HG03280 (cell line): Measurements from ENCODE around the gene KIFC3.
"Not testable (repeated sequence)": the region's sequence is repeated elsewhere in the genome, so short reads cannot be mapped to it uniquely, and the experiment has no call there.

Experiments
- ATAC-seq: cut with Tn5 transposase; IDR thresholded peaks from one replicate; pipeline ENCODE4 v1.9.1; 2021; ENCODE audit warnings: mild to moderate bottlenecking, moderate library complexity; ENCODE audit not compliant: unreplicated experiment

Gene KIFC3

DNA sequence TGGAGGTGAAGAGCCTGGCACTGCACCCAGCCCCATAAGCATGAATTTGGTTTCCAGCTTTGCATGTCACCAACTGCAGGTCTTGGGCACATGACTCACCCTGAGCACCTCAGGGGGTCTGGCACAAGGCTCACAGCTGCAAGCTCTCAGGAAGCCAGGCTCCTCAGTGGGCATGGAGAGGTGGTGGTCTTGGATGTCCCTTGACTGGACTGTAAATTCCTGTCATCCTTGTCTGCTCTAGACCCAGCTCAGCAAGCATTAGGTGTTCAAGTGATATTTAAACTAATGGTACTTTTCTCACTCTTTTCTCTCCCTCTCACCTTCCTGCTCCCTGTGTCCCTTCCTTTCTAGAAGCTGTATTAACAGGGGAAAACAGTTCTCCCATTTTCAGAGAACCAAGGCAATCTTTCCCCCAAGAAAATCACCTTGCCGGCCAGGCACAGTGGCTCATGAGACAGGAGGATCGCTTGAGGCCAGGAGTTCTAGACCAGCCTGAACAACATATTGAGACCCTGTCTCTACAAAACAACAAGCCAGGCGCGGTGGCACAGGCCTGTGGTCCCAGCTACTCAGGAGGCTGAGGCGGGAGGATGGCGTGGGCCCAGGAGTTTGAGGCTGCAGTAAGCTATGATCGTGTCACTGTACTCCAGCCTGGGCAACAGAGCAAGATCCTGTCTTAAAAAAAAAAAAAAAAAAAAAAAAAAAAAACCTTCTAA lies 5.1 kb upstream of the KIFC3 start:
- ATAC-seq, result no peak

DNA sequence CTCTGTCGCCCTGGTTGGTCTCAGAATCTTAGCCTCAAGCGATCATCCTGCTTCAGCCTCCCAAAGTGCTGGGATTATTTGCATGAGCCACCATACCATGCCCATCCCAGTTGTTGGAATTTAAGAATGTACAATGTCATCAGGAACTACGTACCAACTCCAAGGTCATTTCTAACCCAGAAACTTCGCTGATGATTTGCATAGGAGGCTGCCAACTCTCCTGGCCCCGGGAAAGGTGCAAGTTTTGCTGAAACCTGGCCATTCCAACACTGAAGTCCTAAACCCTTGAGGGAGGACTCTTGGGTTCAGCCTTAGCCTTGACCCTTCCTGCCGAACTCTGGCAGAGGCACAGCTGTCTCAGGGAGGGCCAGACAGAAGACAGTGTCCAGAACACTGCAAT lies 2.9 kb upstream of the KIFC3 start:
- ATAC-seq, result no peak

DNA sequence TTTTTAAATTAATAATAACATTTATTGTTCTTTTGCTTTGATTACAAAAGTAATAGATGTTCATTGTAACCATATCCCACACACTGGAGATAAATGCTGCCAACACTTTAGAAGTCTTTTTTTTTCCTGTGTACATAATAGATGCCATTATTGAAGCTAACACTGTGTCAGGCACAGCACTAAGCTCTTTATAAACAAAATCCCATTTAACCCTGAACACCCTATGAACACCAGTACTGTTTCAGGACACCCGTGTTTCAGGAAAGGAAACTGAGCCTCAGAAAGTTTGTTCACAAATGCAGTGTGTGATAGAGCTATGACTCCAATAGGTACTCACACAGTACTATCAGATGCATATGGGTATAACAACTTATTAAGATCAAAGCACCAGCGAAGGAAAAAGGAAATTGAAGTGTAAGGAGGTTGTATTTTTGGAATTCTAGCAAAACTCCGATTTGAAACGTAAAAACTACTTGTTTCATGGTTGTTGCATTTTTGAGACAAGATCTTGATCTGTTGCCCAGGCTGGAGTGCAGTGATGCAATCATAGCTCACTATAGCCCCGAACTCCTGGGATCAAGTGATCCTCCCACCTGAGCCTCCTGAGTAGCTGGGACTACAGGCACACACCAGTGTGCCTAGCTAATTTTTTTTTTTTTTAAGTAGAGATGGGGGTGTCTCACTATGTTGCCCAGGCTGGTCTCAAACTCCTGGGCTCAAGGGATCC lies 2.0 kb upstream of the KIFC3 start:
- ATAC-seq, result no peak

DNA sequence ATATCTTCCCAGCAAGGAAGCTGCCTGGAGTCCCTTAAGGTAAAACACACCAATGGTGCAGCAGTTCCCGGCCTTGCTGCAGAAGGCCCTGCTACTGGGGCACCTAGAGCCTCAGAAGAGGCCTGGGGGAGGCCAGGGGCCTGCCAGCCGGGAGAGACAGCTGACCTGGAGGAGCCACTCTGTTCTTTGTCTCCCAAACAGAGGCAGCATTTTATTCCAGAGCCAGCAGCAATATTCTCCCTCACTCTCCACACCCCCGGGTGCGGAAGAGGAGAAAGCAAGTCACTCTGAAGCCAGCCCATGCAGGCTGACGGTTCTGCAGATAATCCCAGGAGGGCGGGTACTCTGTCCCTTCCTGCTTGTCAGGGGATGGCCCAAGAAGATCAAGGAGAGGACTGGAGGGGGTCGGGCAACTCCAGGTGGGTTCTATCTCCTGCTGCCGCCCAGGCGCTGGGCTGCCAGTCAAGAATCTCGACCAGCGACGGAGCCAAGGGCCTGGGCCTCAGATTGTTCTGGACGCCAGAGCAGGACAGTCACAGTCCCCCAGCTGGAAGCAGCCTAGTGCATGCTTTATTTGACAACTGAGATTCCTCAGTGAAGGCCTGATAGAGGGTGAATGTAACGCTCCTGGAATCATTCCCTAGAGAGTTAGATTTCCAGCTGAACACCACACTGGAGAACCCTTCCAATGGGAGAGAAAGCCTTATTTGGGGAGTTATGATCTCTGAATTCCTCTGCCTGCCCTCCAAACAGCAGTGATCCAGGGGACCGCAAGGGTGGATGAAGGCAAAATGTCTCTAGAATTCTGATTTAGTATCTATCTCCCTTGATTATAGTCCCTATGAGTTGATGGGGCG lies 1.1 kb upstream of the KIFC3 start:
- ATAC-seq, result no peak

DNA sequence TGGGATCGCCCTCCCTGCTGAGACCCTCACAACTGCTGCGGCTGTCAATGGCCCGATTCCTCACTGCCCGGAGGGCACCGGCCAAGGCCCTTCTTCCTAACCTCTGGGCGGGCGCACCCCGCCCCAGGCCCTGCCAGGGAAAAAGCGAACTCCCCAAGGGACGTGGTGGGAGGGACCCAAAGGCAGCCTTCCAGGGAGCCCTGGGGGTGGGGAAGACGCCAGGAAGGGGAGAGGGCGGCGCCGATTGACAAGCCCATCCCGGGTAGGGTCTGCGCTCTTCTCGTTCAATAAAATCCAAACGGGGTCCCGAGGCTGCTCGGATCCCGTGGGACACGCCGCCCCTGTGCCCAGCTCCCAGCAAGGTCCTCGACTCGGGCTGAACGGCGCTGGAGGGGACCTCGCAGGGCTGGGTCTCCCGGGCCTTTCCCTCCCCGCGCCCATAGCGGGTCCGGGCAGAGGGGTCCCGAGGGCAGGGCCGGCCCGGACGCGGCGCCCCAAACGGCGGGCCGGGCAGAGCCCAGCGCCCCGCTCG lies 416 bp downstream of the KIFC3 start:
- no peak for ATAC-seq

DNA sequence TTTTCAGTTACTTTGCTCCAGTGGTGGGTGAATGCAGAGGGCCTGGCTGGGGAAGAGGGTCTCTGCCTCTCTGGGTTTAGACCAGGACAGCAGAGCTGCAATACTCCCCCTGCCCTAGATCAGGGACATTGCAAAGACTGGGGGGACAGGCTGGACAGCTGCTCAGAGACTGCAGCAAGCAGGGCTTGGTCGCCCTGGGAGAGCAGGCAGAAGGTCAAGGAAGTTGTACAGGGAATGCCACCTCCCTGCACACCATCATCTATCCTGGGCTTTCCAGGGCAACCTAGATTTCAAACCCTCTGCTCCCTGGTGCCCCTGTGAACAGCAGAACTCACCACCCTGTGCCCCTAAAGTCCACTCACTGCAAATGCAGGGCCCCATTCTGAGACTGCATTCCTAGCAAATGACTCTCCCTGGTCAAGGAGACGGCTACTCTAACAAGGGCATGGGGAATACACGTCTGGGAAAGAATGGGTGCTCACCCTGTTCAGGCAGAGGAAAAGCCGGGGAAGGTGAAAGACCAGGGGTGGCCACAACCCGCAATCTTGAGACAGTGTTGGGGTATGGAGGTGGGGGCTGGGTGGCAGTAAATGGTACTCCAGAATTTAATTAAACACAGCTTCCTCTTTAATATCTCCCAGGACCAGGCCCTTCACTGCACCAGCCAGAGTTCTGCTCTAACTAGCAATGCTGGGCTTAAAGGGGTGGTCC lies 1.0 kb downstream of the KIFC3 start:
- ATAC-seq, result no peak

DNA sequence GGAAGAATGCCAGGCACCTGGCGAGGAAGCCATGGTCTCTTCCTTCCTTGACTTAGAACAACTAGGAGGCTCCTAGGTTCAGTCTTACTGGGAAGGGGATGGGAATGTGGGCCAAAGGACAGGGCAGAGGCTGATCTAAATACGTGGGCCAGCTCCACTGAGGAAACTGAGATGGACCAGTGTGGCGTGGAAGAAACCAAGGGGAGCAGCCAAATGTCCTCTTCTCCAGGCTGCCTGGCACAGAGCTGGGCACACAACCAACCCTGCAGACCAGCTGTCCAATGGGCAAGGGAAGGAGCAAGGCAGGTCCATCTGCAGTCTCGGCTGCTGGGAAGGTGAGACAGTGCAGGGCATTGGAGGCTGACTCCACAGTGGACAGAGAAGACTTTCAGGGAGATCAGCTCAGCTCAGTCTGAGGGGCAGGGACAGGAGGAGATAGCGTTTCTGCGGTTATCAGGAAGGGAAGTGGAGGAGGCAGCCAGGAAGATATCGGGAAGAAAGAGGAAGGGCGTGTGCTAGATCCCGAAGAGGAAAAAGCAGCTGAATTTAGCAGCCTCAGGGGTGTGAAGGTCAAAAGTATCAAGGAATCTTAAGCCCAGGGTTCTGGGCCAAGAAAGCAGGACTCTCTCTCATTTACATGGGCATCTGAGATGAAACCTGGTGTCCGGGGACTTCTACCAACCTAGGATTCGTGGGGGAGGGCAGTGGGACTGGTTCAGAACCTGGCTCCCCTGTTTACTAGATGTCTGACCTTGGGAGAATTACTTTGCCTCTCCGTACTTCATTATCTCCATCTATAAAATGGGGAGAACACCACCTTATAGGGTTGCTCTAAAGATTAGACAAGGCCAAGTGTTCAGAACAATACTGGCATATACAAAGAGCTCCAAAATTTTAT lies 1.8 kb downstream of the KIFC3 start:
- no peak for ATAC-seq

DNA sequence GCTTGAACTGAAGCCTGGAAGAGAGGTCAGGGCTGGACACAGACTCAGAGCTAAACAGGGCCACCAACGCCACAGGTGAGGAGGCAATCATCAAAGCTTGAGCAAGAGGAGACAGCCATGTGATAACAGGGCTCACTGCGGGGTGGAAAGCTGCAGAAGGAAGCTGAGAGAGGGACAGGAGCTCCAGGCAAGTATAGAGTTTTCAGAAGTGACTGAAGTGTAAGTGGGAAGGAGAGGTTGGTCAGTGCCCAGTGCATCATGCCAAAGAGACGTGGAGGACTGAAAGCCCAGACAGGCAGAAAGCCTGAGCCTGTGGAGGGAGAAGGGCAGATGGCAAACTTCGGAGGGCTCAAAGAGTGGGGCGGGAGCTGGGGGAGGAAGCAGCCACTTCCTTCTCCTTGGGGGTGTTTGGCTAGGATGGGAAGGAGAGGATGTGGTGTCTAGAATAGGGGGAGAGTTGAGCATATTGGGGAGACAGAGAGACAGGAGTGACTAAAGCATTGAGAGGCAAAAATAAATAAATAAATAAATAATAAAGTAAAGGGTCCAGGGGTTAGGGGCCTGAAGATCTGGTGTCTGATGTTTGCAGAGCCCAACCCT lies 2.6 kb downstream of the KIFC3 start:
- no peak for ATAC-seq

DNA sequence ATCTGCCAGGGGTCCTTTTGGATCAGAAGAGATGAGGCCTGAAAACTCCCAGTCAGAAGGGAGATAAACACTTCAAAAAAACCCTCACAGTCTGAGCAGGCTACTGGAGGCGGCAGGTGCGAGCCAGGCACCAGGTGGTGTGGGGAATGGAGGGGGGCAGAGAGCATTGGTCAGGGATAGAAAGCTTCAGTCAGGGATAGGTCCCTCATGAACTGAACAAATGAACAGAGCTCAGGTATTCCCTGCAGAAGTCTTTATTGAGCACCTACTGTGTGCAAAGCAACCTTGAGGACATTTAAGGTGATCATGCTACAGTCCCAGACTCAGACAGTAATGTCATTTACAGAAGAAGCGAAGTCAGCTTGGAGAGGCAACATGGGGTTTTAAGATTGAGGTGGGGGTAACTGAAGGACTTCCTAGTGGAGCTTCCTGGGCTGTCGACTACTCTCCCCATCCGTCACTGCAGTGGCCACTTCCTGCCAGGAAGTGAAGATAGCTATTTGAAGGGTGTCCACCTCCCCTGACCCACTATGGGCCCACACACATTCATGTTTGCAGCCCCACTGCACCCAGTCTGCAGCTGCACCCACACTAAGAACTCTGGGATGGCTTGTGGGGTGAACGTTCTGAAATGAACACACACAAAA lies 3.2 kb downstream of the KIFC3 start:
- ATAC-seq, result no peak

DNA sequence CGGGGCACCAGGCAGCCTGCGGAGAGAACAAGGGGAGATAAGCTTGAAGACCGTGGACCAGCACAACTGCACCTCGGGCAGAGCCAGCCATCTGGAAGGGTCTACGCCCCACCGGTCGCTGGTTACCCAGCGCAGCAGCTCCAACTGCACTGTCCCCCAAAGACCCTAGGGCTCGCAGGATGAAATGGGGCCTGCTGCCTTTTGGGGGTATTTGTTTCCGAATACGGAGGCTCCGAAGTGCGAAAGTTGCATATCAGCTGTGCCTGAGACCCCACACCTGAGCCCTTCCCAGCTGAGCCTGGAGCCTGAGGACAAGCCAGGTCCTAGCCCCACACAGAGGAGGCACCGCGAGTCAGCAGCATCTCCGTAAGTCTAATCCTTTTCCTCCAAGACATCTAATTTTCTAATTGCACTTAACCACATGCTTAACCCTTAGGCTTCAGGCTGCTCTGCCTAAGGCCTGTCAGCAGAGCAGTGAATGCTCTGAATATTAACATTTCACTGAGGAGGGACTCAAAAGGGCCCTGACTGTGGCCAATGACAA lies 4.0 kb downstream of the KIFC3 start:
- no peak for ATAC-seq

DNA sequence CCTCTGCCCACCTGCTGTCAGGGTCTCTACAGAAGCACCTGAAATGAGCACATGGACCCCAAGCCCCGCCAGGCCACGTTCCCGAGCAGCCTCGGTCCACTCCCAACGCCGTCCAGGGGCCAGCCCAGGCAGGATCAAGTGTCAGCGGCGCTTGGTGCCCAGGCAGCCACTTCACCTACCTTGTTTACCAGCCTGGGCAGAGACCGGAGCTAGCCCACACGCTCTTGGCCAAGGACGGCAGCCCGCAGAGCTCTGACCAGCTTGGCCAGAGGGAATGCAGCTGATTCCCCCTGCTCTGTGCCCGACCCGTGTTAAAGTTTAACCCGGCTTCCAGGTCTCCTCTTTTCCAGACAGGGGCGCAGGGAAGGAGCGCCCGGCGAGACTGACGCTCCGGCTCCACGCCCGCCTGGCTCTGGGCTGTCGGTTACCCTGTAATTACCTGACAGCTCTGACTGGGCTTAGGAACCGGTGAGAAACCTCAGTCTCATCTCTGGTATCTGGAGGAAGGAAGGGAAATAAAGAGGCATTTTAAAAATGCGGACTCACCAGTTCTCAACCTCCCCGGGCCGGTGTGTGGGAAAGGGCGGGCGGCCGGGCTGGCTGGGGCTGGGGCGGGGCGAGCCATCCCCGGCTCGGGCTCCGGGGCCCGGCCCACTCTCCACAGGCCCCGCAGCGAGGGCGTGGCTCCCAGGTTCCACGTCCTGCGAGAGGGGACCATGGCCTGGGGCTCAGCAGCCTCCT lies 4.6 kb downstream of the KIFC3 start:
- ATAC-seq, result no peak

DNA sequence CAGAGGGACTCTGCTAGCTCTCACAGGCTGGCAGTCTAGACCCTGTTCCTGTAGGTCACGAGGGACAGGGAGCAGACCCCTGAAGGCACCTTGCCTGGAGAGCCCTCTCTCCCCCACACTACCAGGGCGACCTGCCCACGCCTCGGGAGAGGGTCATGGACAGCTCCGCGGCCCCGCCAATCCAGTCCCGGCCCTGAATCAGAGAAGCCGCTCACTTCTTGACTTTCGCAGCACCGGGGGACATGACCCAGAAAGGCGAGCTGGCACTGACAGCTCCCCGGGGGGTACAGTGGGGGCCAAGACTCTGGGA lies 5.1 kb downstream of the KIFC3 start:
- ATAC-seq, result no peak

DNA sequence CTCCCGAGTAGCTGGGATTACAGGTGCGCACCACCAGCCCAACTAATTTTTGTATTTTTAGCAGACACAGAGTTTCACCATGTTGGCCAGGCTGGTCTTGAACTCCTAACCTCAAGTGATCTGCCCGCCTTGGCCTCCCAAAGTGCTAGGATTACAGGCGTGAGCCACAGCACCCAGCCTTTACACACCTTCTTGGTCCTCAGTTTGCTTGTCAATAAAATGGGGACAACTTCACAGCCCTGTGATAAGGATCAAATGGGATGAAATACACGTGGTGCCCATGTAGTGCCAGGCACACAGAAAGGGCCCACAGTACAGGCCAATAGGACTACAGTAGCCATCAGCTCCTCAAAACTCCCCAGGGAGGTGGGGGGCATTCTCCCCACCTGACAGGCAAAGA lies 6.3 kb downstream of the KIFC3 start:
- ATAC-seq, result not testable (repeated sequence)

DNA sequence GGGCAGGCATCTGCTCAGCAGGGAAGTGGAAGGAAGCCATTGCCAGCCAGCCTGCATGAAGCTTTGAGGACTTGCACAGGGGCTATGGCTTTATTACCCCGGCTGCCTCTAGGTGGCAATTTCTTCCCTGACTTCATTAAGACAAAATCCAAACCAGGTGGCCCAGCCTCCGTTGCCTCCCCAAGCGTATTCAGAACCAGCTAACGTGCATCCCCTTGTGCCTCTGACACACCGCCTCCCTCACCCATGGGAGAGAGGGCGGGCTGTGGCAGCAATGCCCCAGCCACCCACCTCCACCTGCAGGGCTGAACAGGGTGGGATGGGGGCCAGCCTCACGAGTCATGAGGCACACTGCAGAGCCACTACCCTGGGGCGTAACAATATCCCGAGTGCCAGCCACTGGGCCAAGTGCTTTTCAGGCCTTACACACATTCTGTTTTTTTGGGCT lies 6.8 kb downstream of the KIFC3 start:
- ATAC-seq, result no peak

DNA sequence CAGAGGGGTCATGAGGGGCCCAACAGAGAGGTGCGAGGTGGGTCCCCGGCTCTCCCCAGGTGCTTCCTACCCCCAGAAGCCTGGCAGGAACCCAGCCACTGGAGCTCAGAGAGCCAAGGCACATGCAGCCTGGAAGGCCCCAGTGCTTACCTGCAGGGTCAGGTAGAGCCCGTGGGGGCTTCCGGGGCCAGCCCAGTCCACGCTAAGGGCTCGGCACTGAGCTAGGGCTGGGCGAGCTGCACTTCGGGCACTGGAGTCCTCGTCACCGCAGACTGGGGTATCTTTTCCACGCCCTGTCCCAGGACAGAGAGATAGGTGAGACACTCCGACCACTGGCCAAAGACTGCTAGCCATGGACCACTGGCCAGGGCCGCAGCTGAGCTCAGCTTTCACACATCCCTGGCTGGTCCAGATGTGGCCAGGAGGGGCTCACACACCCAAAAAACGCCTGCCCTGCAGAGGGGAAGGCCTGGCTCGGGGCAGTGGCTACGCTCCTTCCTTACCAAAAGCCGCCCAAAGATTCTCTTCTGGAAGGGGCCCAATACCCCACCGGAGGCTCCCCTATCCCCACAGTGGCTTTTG lies 7.4 kb downstream of the KIFC3 start:
- ATAC-seq, result no peak

DNA sequence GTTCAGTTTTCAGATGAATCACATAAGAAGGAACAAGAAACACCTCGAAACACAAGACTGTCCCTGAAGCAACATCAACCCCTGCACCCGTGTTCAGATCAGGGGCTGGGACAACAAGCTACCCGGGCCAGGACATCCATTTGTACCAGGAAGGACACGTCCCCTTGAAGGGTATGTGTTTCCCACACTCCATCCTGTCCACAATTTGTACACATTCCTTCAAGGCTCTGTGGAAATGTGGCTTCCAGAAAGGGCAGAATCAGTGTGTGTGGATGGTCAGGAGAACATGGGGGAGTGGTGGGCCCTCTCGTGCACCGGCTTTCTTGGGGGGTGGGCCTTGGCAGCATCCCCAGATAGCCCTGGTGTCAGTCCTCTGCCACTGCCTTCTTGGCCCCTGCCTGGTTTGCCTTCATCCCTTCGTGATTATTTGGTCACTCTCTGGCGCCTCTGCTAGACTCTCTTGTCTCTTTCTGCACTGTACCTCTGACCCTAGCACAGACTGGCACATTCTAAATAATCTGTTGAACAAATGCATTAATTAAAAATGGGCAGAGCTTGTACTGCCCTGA lies 10.3 kb downstream of the KIFC3 start:
- no peak for ATAC-seq

DNA sequence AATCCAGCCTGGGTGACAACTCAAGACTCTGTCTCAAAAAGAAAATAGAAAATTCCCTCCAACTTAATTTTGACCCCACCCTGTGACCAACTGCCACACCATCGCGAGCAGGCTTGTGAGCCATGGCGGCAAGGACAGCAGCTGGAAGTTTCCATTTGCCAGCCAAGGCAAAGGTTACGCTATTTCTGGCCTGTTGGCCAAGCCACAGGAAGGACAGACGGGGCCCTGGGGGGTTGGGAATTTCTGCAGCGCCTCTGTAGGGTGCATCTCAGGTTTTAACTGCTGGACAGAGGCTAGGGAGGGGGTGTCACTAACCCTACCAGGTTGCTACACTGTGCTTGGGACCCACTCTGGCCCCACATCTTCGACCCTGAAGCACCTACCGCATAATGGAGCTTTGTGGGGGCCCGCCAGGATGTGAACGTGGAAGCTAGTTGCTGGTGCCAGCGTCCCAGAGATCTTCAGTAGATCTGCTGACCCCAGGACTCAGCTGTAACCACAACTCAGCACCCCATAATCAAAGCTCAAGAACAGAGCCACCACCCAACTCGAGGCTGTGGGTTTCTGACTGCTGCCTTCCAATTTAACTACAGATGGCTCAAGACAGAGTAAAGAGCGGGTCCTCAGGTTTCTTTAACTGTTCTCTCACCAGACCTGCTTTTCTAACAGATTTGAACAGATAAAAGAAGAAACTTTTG lies 10.9 kb downstream of the KIFC3 start:
- no peak for ATAC-seq
